ENCODE measurements around the gene SPP1.
A peak's percentile ranks its signal among the peaks of the same experiment; 100 is the strongest.
"Not testable (repeated sequence)": the region's sequence is repeated elsewhere in the genome, so short reads cannot be mapped to it uniquely, and the experiment has no call there.

SPP1 gene

GRCh38 chr4:87975466-87975865 is at the start of gene SPP1:
TSS of gene SPP1 (plus strand) at chr4:87975714. CDS start at chr4:87976896, 1,182 bp downstream.
- DNase-seq, result peak; percentile 55 to 96 (median 74)
- intact Hi-C loops (cut with DNase I), result loop anchor here (10.0 kb wide), 1 partner anchor 301 kb away; no protein-coding TSS in a partner anchor

DNA sequence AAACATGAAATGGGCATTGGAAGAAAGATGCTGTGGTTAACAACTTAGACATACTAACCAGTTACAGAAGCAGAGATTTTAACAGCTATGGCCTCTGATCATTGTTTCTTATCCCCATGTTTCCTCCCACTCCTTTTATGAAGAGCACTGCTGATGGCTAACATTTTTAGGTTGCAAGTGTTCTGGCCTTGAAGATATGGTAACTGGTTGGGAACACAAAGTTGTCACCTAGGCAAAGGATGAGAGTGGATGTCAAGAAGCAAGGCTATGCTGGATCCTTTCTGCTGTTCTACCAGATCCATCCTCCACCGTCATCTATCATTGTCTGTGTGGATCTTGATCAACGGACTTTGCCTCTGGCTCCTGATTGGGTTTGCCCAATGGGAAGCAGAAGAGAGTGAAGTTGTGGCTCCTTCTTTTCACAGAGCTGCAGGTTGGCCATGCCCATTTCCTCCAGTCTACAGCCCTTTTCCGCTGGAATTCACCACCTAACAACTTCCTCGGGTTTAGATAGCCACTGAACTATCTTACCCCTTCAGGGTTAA is 48.9 kb upstream of the SPP1 start:
- intact Hi-C loops (cut with DNase I), result loop anchor here (1.0 kb wide), 1 partner anchor 11 kb away; no protein-coding TSS in a partner anchor
- DNase-seq, result no peak

- intact Hi-C loops (cut with DNase I), result no loop called here
Measured at GRCh38 chr4:87930629-87931028, 44.9 kb upstream of the SPP1 start.

GRCh38 chr4:87931932-87932331 is 43.6 kb upstream of the SPP1 start:
- no peak for DNase-seq
- intact Hi-C loops (cut with DNase I), result no loop called here

More at GRCh38 chr4:87930629-87931028, 44.9 kb upstream of the SPP1 start:
- DNase-seq, result no peak

DNA sequence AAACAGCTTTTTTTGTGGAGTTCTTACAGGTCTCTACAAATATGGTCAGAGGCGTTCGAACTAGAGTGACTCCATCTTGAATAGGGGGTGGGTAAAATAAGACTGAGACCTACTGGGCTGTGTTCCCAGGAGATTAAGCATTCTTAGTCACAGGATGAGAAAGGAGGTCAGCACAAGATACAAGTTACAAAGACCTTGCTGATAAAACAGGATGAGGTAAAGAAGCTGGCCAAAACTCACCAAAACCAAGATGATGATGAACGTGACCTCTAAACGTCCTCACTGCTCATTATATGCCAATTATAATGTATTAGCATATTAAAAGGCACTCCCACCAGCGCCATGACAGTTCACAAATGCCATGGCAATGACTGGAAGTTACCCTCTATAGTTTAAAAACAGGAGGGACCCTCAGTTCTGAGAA is 42.8 kb upstream of the SPP1 start:
- no peak for DNase-seq
- intact Hi-C loops (cut with DNase I), result no loop called here

DNA sequence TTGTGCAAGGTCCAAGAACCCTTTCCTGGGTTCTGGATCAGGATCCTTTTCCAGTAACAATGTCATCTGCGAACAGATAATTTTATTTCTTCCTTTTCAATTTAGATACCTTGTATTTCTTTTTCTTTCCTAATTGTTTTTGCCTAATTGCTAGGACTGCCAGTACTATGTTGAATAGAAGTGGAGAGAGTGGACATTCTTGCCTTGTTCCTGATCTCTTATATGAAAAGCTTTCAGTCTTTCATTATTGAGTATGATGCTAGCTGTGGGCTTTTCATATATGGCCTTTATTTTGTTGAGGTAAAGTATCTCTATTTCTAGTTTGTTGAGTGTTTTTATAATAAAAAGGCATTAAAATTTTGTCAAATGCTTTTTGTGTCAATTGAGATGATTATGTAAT is 42.2 kb upstream of the SPP1 start:
- intact Hi-C loops (cut with DNase I), result no loop called here
- no peak for DNase-seq

GRCh38 chr4:87934157-87934704 is 41.3 kb upstream of the SPP1 start:
- intact Hi-C loops (cut with DNase I), result no loop called here
- no peak for DNase-seq

GRCh38 chr4:87934973-87935372 is 40.5 kb upstream of the SPP1 start:
- intact Hi-C loops (cut with DNase I), result no loop called here
- no peak for DNase-seq

GRCh38 chr4:87935954-87936353 is 39.6 kb upstream of the SPP1 start:
- DNase-seq; intact Hi-C loops (cut with DNase I): not testable (repeated sequence)

DNA sequence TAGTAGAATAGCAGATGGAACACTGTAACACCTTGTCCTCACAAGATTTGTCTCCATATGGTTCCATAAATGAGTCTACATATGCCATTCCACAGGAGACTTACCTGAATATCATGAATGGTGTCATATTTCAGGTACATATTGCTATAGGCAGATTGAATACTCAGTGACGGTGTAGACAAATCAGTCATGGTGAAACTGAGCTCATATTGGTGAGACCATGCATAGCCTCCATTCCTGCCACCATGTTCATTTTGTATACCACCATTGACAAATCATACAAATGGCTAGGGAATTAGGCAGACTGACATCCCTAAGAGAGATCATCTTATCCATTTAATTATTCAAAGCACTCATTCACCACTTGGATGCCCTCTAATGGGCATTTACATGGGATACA is 38.0 kb upstream of the SPP1 start:
- no peak for DNase-seq
- intact Hi-C loops (cut with DNase I), result loop anchor here (1.0 kb wide), 1 partner anchor 11 kb away; no protein-coding TSS in a partner anchor

DNA sequence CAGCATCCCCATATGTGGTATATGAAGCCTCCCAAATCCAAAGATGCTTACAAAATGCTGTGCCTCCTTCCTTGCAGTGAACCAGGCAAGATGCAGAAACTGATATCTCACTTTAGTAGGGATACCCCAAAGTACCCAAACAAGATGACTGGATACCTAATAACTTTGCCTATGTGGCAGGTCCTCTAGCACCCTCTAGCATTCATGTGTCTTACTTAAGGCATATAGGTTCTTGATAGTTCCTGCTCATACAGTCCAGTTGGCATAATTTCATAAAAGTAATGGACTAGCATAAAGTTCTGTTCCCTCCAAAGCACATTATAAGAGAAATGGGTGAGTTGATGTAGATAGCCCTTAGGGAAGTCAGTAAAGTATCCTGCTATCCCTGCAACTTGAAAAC is 36.8 kb upstream of the SPP1 start:
- DNase-seq, result no peak
- intact Hi-C loops (cut with DNase I), result no loop called here

- no peak for DNase-seq
- intact Hi-C loops (cut with DNase I), result no loop called here
Measured at GRCh38 chr4:87939978-87940690, 35.4 kb upstream of the SPP1 start.

DNA sequence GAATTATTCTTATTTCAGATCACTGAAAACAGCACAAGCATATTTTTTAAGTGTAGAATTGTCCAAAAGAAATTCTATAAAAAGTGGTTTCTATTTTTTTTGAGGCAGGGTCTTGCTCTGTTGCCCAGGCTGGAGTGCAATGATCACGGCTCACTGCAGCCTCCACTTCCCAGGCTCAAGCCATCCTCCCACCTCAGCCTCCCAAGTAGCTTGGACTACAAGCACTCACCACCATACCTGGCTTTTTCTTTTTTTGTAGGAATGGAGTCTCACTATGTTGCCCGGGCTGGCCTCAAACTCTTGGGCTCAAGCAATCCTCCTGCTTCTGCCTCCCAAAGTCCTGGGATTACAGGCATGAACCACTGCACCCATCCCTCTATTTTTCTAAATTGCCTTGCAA is 34.7 kb upstream of the SPP1 start:
- intact Hi-C loops (cut with DNase I); DNase-seq: not testable (repeated sequence)

- intact Hi-C loops (cut with DNase I), result no loop called here
- no peak for DNase-seq
Measured at GRCh38 chr4:87941537-87942392, 33.7 kb upstream of the SPP1 start.

GRCh38 chr4:87943660-87944149 is 31.8 kb upstream of the SPP1 start:
- intact Hi-C loops (cut with DNase I), result no loop called here

GRCh38 chr4:87944967-87945366 is 30.5 kb upstream of the SPP1 start:
- intact Hi-C loops (cut with DNase I), result no loop called here
- DNase-seq, result no peak

More at GRCh38 chr4:87943660-87944149, 31.8 kb upstream of the SPP1 start:
- no peak for DNase-seq

- no peak for DNase-seq
- intact Hi-C loops (cut with DNase I), result no loop called here
Measured at GRCh38 chr4:87946766-87947165, 28.7 kb upstream of the SPP1 start.

DNA sequence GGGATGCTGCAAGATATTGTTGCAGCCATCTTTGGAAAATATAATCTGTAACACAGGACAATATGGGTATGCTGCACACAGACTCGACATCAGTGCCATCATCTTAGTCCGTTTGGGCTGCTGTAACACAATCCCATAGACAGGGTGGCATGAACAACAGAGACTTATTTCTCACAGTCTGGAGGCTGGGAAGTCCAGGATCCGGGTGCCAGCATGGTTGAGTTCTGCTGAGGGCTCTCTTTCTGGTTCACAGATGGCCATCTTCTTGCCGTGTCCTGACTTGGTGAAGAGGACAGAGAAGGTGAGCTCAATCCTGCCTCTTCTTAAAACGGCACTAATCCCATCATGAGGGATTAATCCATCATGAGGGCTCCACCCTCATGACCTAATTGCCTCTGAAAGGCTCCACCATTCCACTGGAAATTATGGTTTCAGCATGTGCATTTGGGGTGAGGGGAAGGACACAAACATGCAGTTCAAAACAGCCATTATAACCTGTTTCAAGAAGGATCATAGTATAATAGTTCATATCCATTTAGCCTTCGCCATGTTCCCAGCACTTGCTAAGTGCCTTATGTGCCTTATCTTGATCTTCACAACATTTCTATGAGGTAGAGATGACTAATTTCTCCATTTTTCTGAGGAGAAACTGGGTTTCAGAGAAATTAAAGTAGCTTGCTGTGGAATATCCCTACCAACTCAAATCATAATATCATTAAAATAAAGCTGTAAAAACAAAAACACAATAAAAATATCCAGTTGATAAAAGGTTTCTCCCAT is 27.9 kb upstream of the SPP1 start:
- DNase-seq, result no peak
- intact Hi-C loops (cut with DNase I), result no loop called here

GRCh38 chr4:87949961-87950360 is 25.6 kb upstream of the SPP1 start:
- intact Hi-C loops (cut with DNase I), result no loop called here
- no peak for DNase-seq

- DNase-seq, result no peak
- intact Hi-C loops (cut with DNase I), result no loop called here
Measured at GRCh38 chr4:87950493-87950892, 25.0 kb upstream of the SPP1 start.
